ENCODE data around the gene DOCK1.

- TF ChIP-seq EZH2phosphoT487 (IDR thresholded peaks at IDR 0.05; ENCODE audit: insufficient read depth, low read depth): no peak
- TF ChIP-seq EZH2 (IDR thresholded peaks at IDR 0.05; ENCODE audit: insufficient read depth, poor library complexity, severe bottlenecking): no peak
These were observed 30.2 kb downstream of the DOCK1 start for GRCh38 chr10:126935263-126935946.
